ENCODE measurements around the gene SLC25A22. TPM values are rescaled to one million over a fixed set of nuclear protein-coding genes. Genes with fewer than 3 reads are reported as not detected.

SLC25A22 gene
- total RNA-seq, 1 donor from 2014 or later = 26.3 TPM

GRCh38 chr11:761526-762108 lies 36.5 kb downstream of the SLC25A22 start:
- no peak for DNase-seq (ENCODE audit: low spot score)

- DNase-seq (ENCODE audit: low spot score) = no peak
These were observed 37.8 kb downstream of the SLC25A22 start for GRCh38 chr11:760236-760635.

GRCh38 chr11:749731-750130 lies 48.4 kb downstream of the SLC25A22 start:
- DNase-seq (ENCODE audit: low spot score) = no peak

DNA sequence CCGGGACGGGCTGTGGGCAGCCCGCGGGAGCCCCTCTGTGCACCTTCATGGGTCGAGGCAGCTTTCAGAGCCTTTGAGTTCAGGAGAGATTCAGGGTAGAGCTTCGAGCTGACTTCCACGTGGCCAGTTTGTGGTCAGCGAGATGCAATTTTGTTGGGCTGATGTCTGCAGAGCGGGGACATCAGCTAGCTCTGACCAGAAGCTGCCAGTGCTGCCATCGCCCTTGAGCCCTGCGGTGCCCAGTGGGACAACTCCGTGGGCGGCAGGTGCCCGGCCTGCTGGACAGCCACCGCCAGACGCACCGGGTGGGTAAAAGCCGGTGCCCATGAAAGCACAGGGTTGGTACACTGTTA lies 50.1 kb downstream of the SLC25A22 start:
- DNase-seq (ENCODE audit: low spot score) = no peak

GRCh38 chr11:747158-748006 lies 50.7 kb downstream of the SLC25A22 start, which contains the start of gene TALDO1:
TSS of gene TALDO1 (plus strand) at chr11:747464. CDS start at chr11:747482, 18 bp downstream.
- peak; percentile 98 for DNase-seq (ENCODE audit: low spot score)

GRCh38 chr11:746289-747157 lies 51.6 kb downstream of the SLC25A22 start:
- DNase-seq (ENCODE audit: low spot score) = no peak

DNA sequence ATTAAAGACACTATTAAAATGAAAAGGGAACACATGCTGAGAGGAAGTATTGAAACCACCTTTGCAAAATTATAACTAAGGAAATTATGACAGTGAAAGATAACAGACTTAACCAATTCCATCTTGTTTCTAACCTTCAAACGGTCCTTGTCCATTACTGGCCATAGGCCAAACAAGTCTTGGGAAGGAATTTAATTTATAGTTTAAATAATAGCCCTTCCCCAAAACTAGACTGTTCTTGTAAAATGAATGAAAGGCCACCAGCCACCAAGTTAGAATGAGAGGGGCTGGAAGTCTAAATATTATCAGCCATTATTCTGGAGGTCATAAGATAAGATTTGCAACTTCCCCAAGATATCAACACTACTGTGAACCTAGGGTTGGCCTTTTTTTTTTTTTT lies 52.7 kb downstream of the SLC25A22 start:
- DNase-seq (ENCODE audit: low spot score) = no peak

GRCh38 chr11:742571-743201 lies 55.4 kb downstream of the SLC25A22 start:
- no peak for DNase-seq (ENCODE audit: low spot score)

GRCh38 chr11:742156-742546 lies 55.9 kb downstream of the SLC25A22 start:
- no peak for DNase-seq (ENCODE audit: low spot score)

Other genes starting within 250 kb of the SLC25A22 start
- gene LMNTD2, start 237.5 kb downstream of the SLC25A22 start, total RNA-seq = 0.87 TPM
- 2.0 TPM for gene RASSF7, start 237.3 kb downstream of the SLC25A22 start, total RNA-seq
- gene PHRF1, start 221.8 kb downstream of the SLC25A22 start, total RNA-seq = 29.3 TPM
- gene IRF7, start 182.3 kb downstream of the SLC25A22 start, total RNA-seq = 29.1 TPM
- 1.1 TPM for gene CDHR5, start 173.3 kb downstream of the SLC25A22 start, total RNA-seq
- not detected for gene SCT, start 171.1 kb downstream of the SLC25A22 start, total RNA-seq
- gene DRD4, start 161.0 kb downstream of the SLC25A22 start, total RNA-seq = 0.71 TPM
- gene DEAF1, start 103.1 kb downstream of the SLC25A22 start, total RNA-seq = 25.9 TPM
- gene TMEM80, start 102.5 kb downstream of the SLC25A22 start, total RNA-seq = 14.6 TPM
- 12.1 TPM for gene EPS8L2, start 92.0 kb downstream of the SLC25A22 start, total RNA-seq
- gene TALDO1, start 50.8 kb downstream of the SLC25A22 start, total RNA-seq = 277 TPM
- 54.1 TPM for gene GATD1, start 20.8 kb downstream of the SLC25A22 start, total RNA-seq
- not detected for gene CEND1, start 8.2 kb downstream of the SLC25A22 start, total RNA-seq
- gene PIDD1, start 7.0 kb upstream of the SLC25A22 start, total RNA-seq = 10.2 TPM
- gene RPLP2, start 11.7 kb upstream of the SLC25A22 start, total RNA-seq = 2,673 TPM
- 1,877 TPM for gene PNPLA2, start 20.6 kb upstream of the SLC25A22 start, total RNA-seq
- 6.8 TPM for gene CRACR2B, start 29.6 kb upstream of the SLC25A22 start, total RNA-seq
- 776 TPM for gene CD151, start 34.7 kb upstream of the SLC25A22 start, total RNA-seq
- 203 TPM for gene POLR2L, start 44.2 kb upstream of the SLC25A22 start, total RNA-seq
- 120 TPM for gene TSPAN4, start 44.6 kb upstream of the SLC25A22 start, total RNA-seq
- 72.1 TPM for gene CHID1, start 112.5 kb upstream of the SLC25A22 start, total RNA-seq
- gene AP2A2, start 127.6 kb upstream of the SLC25A22 start, total RNA-seq = 120 TPM
- gene MUC6, start 238.4 kb upstream of the SLC25A22 start, total RNA-seq = not detected